Adrenal gland (tissue), 5 donors: ENCODE results near the gene HSFX4.

Experiments
- CTCF ChIP-seq, 6 experiments: fragments of 450-650 bp in 4 of 6; fragments of 200-600 bp in 2 of 6; sonication (generic) in 1 of 6; IDR thresholded peaks; 1 replicate in 5 of 6; 2 replicates in 1 of 6; pipeline versions ENCODE4 v1.5.1 to v1.8.0; 2016 to 2021; ENCODE audit warnings: antibody characterized with exemption in 6 of 6, mild to moderate bottlenecking in 2 of 6, moderate library complexity in 1 of 6
- POLR2A ChIP-seq, 2 donors: fragments of 450-650 bp; IDR thresholded peaks; one replicate each; pipeline ENCODE4 v1.6.1; 2017; ENCODE audit warnings: antibody characterized with exemption in 2 of 2, mild to moderate bottlenecking in 2 of 2, moderate library complexity in 1 of 2
- donor health status: DM: no; HTN: no; CAD: no.

- TF ChIP-seq POLR2A (IDR thresholded peaks at IDR 0.05), result no peak
- no peak for TF ChIP-seq CTCF (IDR thresholded peaks at IDR 0.05)
Measured at GRCh38 chrX:149948016-149948415, 18.6 kb downstream of the HSFX4 start.
